ENCODE data around the gene ILK.

ILK gene

GRCh38 chr11:6622261-6623171, 18.9 kb downstream of the ILK start:
- no peak for DNase-seq

GRCh38 chr11:6623391-6624363, 20.1 kb downstream of the ILK start:
- no peak for DNase-seq

- DNase-seq, result no peak
Measured at GRCh38 chr11:6625156-6625831, 21.7 kb downstream of the ILK start.

GRCh38 chr11:6625832-6626420, 22.4 kb downstream of the ILK start:
- DNase-seq, result no peak

- no peak for DNase-seq
Measured at GRCh38 chr11:6626971-6627761, 23.6 kb downstream of the ILK start.

- no peak for DNase-seq
Measured at GRCh38 chr11:6627762-6628241, 24.2 kb downstream of the ILK start.

GRCh38 chr11:6628526-6628925, 25.0 kb downstream of the ILK start:
- no peak for DNase-seq

- no peak for DNase-seq
Measured at GRCh38 chr11:6629573-6629891, 26.0 kb downstream of the ILK start.

GRCh38 chr11:6629892-6630631, 26.5 kb downstream of the ILK start:
- no peak for DNase-seq

- DNase-seq, result no peak
Measured at GRCh38 chr11:6630632-6631291, 27.2 kb downstream of the ILK start.

- no peak for DNase-seq
Measured at GRCh38 chr11:6631361-6631890, 27.9 kb downstream of the ILK start.

- DNase-seq, result no peak
Measured at GRCh38 chr11:6632116-6633073, 28.8 kb downstream of the ILK start.

- no peak for DNase-seq
Measured at GRCh38 chr11:6633422-6634408, 30.1 kb downstream of the ILK start.

GRCh38 chr11:6634534-6634933, 31.0 kb downstream of the ILK start:
- DNase-seq, result no peak

GRCh38 chr11:6635082-6635932, 31.7 kb downstream of the ILK start:
- DNase-seq, result no peak

- DNase-seq, result no peak
Measured at GRCh38 chr11:6636480-6636879, 32.9 kb downstream of the ILK start.

GRCh38 chr11:6637871-6638270, 34.3 kb downstream of the ILK start:
- no peak for DNase-seq

Measured in effector CD8-positive, alpha-beta T cell (primary cell).